Heart right ventricle (tissue), 16 donors: ENCODE measurements around the gene TUBG1. TPM values are rescaled to one million over a fixed set of nuclear protein-coding genes. Genes with fewer than 3 reads are reported as not detected.

ENCODE experiments used
- ATAC-seq, 8 donors: fragments of 200-7000 bp; cut with Tn5 transposase; one replicate each; pipeline ENCODE4 v1.9.1; 2020; ENCODE audit warnings: mild to moderate bottlenecking in 8 of 8, moderate library complexity in 8 of 8, moderate number of reproducible peaks in 1 of 8
- DNase-seq, 2 donors: peaks; one replicate each; pipeline ENCODE4 v3.0.0-alpha.2; 2020
- H3K27ac ChIP-seq, 10 donors: fragments of 200-600 bp; sonication (generic) in 2 of 10; one replicate each; pipeline versions ENCODE4 v1.5.0 to v1.8.0; 2020 to 2022; ENCODE audit warnings: mild to moderate bottlenecking in 3 of 10
- H3K27me3 ChIP-seq, 7 donors: fragments of 200-600 bp; one replicate each; pipeline ENCODE4 v1.8.0; 2021 to 2022; ENCODE audit warnings: mild to moderate bottlenecking in 2 of 7
- H3K36me3 ChIP-seq, 9 donors: fragments of 200-600 bp; sonication (generic) in 1 of 9; one replicate each; pipeline versions ENCODE4 v1.5.0 to v1.8.0; 2020 to 2022; ENCODE audit warnings: mild to moderate bottlenecking in 2 of 9
- H3K4me1 ChIP-seq, 9 donors: fragments of 200-600 bp; sonication (generic) in 1 of 9; one replicate each; pipeline versions ENCODE4 v1.5.0 to v1.8.0; 2020 to 2022; ENCODE audit warnings: mild to moderate bottlenecking in 4 of 9
- H3K4me3 ChIP-seq, 10 donors: fragments of 200-600 bp; sonication (generic) in 2 of 10; one replicate each; pipeline versions ENCODE4 v1.5.0 to v1.8.0; 2020 to 2022; ENCODE audit warnings: mild to moderate bottlenecking in 7 of 10, moderate library complexity in 2 of 10
- H3K9me3 ChIP-seq, 11 donors: fragments of 200-600 bp in 10 of 11; sonication (generic) in 2 of 11; one replicate each; pipeline versions ENCODE4 v1.5.0 to v1.8.0; 2013 to 2022; ENCODE audit warnings: mild to moderate bottlenecking in 2 of 11, control low read depth in 1 of 11, moderate library complexity in 1 of 11
- CTCF ChIP-seq, 9 donors: fragments of 200-600 bp; sonication (generic) in 2 of 9; IDR thresholded peaks; one replicate each; pipeline versions ENCODE4 v1.5.0 to v1.8.0; 2021 to 2022; ENCODE audit warnings: antibody characterized with exemption in 9 of 9, mild to moderate bottlenecking in 5 of 9, moderate library complexity in 1 of 9
- WGBS, 2 donors: extraction: QIAGEN DNeasy Blood & Tissue Kit; methylation state at CpG; one replicate each; pipeline ENCODE4 v1.1.7; 2013; ENCODE audit warnings: inconsistent platforms in 1 of 2; 5-methylcytosine and 5-hydroxymethylcytosine counted together
- intact Hi-C, 10 donors: fragments of 100-400 bp; cut with DNase I; formaldehyde crosslinking; loops; one replicate each; pipeline versions ENCODE4 v1.11.1 to v1.14.2; 2022
- polyA plus RNA-seq, 2 donors: library from polyadenylated mRNA; stranded (reverse); fragments of 200-250 nt; gene quantifications; one replicate each; pipeline ENCODE4 v1.2.3, GENCODE V29; 2013
- total RNA-seq, 10 donors: library from RNA; stranded (reverse); fragmentation: NEBNext Ultra II Directional in 3 of 10; extraction: Animal tissue kit (Norgen Biotek cat#: 25700) in 3 of 10; gene quantifications; one replicate each; pipeline versions ENCODE4 v1.2.1 to v1.2.4, GENCODE V29; 2021 to 2023
- donor health status: Arrhythmogenic right ventricular cardiomyopathy.
- donor health status: ischemic (EF 13 %, LVEDD 7.1; RV severe dilation, severe dysfunction).
- donor health status: healthy with polysubstance abuse.
- donor health status: DM: no; HTN: yes; CAD: no.
- donor health status: DM: no; HTN: no; CAD: no.
- donor health status: ischemic (EF 25% LVEDD 6.9; RV normal size, moderate dysfunction).
- donor health status: ischemic (EF 25% LVEDD 5.7; RV mildly dilated, moderate dysfunction).
- donor health status: healthy.
- donor health status: DM: yes; HTN: yes; CAD: no.
- donor health status: Ischemic cardiomyopathy.
- donor health status: ischemic (EF 35%, LVEDD 5.7; RV mildly dilated, moderate dysfunction).
- donor health status: nonischemic (EF 11% LVEDD 7.7; RV severe dilation, severe dysfunction).
- donor health status: DM: yes; HTN: yes; CAD: no.
- donor health status: PGD.
- donor health status: ischemic (EF 29% LVEDD 5.4; RV normal size, mild dysfunction).
- donor health status: nonischemic (EF 23%, LVEDD 6.1; RV moderate dilation, normal function).

The TUBG1 gene
- total and polyA plus RNA-seq, 12 donors: 28.2 to 107 (median 43.7) TPM

- Histone ChIP-seq H3K36me3 (peaks cover 0 to 79% (median 33%) of the 10 kb centered on the region in 9 donors), H3K4me3 (peak overlapping the region; percentile 48 to 86 (median 69)), H3K4me1 (peaks cover 10 to 50% (median 23%) of the 10 kb centered on the region in 9 donors), H3K27me3 (no peaks in the 10 kb centered on the region), H3K27ac (peak overlapping the region in 8 of 10 donors; percentile 80 to 96 (median 94)), H3K9me3 (no peaks in the 10 kb centered on the region)
- no peak for TF ChIP-seq CTCF (IDR thresholded peaks at IDR 0.05)
- intact Hi-C loops: loop anchor here in 6 of 10 donors (5.0 to 10.0 kb wide), 5 partner anchors 100 to 248 kb away; partner anchors contain the start of genes PLEKHH3 (in 3 of the 6), BECN1 (in 2 of the 6), RAMP2 (in 2 of the 6) and CCR10 (in 1 of the 6)
- 4 to 5% methylated on average over 18 of the region's 18 CpGs for WGBS, 2 donors
- DNase-seq (no peak), ATAC-seq (peak in 1 of 8 donors; percentile 2)
These were observed 32.3 kb upstream of the TUBG1 start for GRCh38 chr17:42577140-42577531.

GRCh38 chr17:42577532-42578281 is 31.8 kb upstream of the TUBG1 start, which contains the start of gene PSMC3IP:
PSMC3IP (minus strand) TSS chr17:42577729; CDS start chr17:42577686, 43 bp downstream.
- 0 to 1% methylated on average over 52 of the region's 52 CpGs for WGBS, 2 donors
- ATAC-seq: peak; percentile 92 to 98 (median 96)
- Histone ChIP-seq H3K9me3 (no peaks in the 10 kb centered on the region), H3K4me3 (peak within 1 kb of the TSS; percentile 48 to 86 (median 69)), H3K27me3 (no peaks in the 10 kb centered on the region), H3K36me3 (peaks cover 0 to 79% (median 33%) of the 10 kb centered on the region in 9 donors), H3K4me1 (peaks cover 10 to 46% (median 23%) of the 10 kb centered on the region in 9 donors), H3K27ac (peak within 1 kb of the TSS; percentile 33 to 96 (median 94))
- intact Hi-C loops: loop anchor here in 9 of 10 donors (1.0 to 10.0 kb wide), 9 partner anchors 100 to 247 kb away; partner anchors contain the start of genes PLEKHH3 (in 3 of the 9), BECN1 (in 2 of the 9), CCR10 (in 2 of the 9) and CNTNAP1 (in 2 of the 9)
- peak in 7 of 9 donors; percentile 19 to 59 (median 43) for TF ChIP-seq CTCF (IDR thresholded peaks at IDR 0.05)
- DNase-seq: peak; percentile 95 to 97

GRCh38 chr17:42578282-42578869 is 31.1 kb upstream of the TUBG1 start:
- Histone ChIP-seq H3K4me3 (peak overlapping the region; percentile 48 to 86 (median 69)), H3K9me3 (no peaks in the 10 kb centered on the region), H3K27ac (peak overlapping the region; percentile 33 to 96 (median 94)), H3K36me3 (peaks cover 0 to 79% (median 34%) of the 10 kb centered on the region in 9 donors), H3K4me1 (peaks cover 10 to 40% (median 23%) of the 10 kb centered on the region in 9 donors), H3K27me3 (no peaks in the 10 kb centered on the region)
- TF ChIP-seq CTCF (IDR thresholded peaks at IDR 0.05): peak; percentile 61 to 79 (median 70)
- WGBS, 2 donors: 0 to 1% methylated on average over 20 of the region's 20 CpGs
- peak; percentile 65 to 90 (median 84) for ATAC-seq
- intact Hi-C loops: loop anchor here in 9 of 10 donors (1.0 to 10.0 kb wide), 9 partner anchors 99 to 246 kb away; partner anchors contain the start of genes PLEKHH3 (in 3 of the 9), BECN1 (in 2 of the 9), CCR10 (in 2 of the 9) and CNTNAP1 (in 2 of the 9)
- peak; percentile 67 to 75 for DNase-seq
